ENCODE data around the gene METTL9. TPM values are rescaled to one million over a fixed set of nuclear protein-coding genes. Genes with fewer than 3 reads are reported as not detected.
"Not testable (repeated sequence)": the region's sequence is repeated elsewhere in the genome, so short reads cannot be mapped to it uniquely, and the experiment has no call there.

METTL9 gene
- total and polyA plus RNA-seq, 9 donors = 89.6 to 126 (median 97.1) TPM

DNA sequence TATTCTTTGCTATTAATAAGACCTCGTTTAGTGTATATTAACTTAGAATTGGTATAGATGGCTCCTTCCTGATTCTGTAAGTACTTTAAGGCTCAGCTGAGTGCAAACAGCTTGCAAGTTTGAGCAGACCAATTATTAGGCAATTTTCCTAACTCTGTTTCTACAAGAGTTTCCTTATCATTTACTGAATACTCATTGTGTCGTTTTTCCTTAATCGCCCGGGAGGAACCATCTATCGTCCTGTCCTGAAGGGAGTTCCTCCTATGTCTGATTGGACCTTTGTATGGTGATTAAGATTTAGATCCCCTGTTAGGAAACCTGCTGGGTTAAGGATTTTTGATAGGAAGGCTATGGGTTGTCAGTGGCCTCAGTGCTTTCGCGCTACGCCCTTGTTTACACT, 32.0 kb downstream of the METTL9 start:
- no CpG with 5 or more reads among the region's 8 CpGs for WGBS (ENCODE audit: insufficient coverage)
- H3K9me3 ChIP-seq (replicated peaks; ENCODE audit: control insufficient read depth, low read depth, low read length); H3K4me1 ChIP-seq (ENCODE audit: control insufficient read depth, insufficient read depth, low read length); H3K27ac ChIP-seq (ENCODE audit: low read length); H3K4me3 ChIP-seq (ENCODE audit: low read length); H3K27me3 ChIP-seq (ENCODE audit: control insufficient read depth, insufficient read depth, low read length); DNase-seq: not testable (repeated sequence)
- peaks cover 32% of the 10 kb centered on the region for H3K36me3 ChIP-seq (ENCODE audit: control insufficient read depth, insufficient read depth, low read length)

DNA sequence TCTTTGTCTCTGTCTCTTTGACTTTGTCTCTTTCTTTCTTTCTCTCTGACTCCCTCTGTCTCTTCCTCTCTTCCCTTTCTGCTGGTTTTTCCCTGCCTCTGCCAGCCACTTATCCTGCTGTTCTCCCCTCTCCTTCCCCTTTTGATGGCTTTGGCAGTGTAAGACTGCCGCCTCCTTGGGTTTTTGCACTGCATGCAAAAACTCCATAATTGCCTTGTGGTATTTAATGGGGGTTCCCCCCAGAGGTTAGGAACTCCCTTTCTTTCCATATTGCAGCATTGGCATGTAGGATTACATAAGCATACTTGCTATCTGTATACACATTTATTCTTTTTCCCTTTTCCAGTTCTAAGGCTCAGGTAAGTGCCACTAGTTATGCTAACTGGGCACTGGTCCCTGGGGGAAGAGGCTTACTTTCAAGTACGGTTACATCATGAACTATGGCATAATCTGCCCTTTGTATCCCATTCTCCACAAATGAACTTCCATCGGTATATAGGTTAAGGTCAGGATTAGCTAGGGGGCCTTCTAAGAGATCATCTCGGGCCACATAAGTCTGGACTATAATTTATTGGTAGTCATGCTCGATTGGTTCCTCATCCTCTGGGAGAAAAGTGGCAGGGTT, 32.7 kb downstream of the METTL9 start:
- H3K4me3 ChIP-seq (ENCODE audit: low read length); H3K27me3 ChIP-seq (ENCODE audit: control insufficient read depth, insufficient read depth, low read length); H3K27ac ChIP-seq (ENCODE audit: low read length); H3K4me1 ChIP-seq (ENCODE audit: control insufficient read depth, insufficient read depth, low read length); H3K9me3 ChIP-seq (replicated peaks; ENCODE audit: control insufficient read depth, low read depth, low read length): not testable (repeated sequence)
- peaks cover 27% of the 10 kb centered on the region for H3K36me3 ChIP-seq (ENCODE audit: control insufficient read depth, insufficient read depth, low read length)
- WGBS (ENCODE audit: insufficient coverage) = no CpG with 5 or more reads among the region's 5 CpGs
- DNase-seq = peak; percentile 22

DNA sequence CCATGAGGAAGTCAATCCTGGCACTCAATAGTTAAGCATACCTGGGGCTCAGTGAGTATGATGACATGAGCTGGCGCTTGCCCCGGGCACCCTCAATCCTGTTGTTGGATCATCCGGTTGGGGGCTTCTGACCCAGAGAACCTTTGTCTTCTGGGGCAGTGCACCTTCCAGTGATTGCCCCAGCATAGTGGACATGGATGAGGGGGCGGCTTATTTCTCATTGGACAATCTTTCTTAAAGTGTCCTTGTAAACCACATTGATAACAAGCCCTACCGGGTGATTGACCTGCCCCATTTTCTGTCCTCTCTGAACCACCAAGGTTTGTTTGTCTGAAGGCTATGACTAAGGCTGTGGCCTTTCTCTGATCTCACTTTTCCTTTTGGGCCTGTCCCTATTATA, 34.8 kb downstream of the METTL9 start:
- no peaks in the 10 kb centered on the region for H3K27me3 ChIP-seq (ENCODE audit: control insufficient read depth, insufficient read depth, low read length)
- no peak overlapping the region for H3K27ac ChIP-seq (ENCODE audit: low read length)
- peaks cover 18% of the 10 kb centered on the region for H3K36me3 ChIP-seq (ENCODE audit: control insufficient read depth, insufficient read depth, low read length)
- WGBS (ENCODE audit: insufficient coverage) = 100% methylated on average over 3 of the region's 5 CpGs
- H3K4me1 ChIP-seq (ENCODE audit: control insufficient read depth, insufficient read depth, low read length) = no peaks in the 10 kb centered on the region
- no peak overlapping the region for H3K4me3 ChIP-seq (ENCODE audit: low read length)
- DNase-seq = no peak
- no peaks in the 10 kb centered on the region for H3K9me3 ChIP-seq (replicated peaks; ENCODE audit: control insufficient read depth, low read depth, low read length)

DNA sequence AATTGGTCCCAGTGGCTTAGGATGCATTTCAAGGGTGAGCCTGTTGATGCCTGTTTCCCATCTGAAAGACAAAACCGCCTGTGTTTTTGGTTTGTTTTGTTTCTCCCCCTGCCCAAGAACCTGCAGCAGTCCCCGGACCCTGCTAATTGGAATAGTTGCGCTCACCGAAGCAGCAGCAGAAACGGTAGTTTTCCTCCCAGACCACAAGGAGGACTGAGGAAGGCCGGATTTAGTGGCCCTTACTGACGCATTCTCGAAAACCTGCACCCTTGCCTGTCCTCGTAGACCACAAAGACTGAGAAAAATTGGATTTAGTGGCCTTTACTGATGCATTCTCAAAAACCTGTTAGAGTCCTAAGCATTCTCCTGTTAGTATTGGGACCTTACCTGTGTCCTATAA, 36.3 kb downstream of the METTL9 start:
- peaks cover 10% of the 10 kb centered on the region for H3K36me3 ChIP-seq (ENCODE audit: control insufficient read depth, insufficient read depth, low read length)
- not testable (repeated sequence) for H3K4me1 ChIP-seq (ENCODE audit: control insufficient read depth, insufficient read depth, low read length); DNase-seq; H3K9me3 ChIP-seq (replicated peaks; ENCODE audit: control insufficient read depth, low read depth, low read length); H3K27me3 ChIP-seq (ENCODE audit: control insufficient read depth, insufficient read depth, low read length); H3K27ac ChIP-seq (ENCODE audit: low read length); H3K4me3 ChIP-seq (ENCODE audit: low read length)
- WGBS (ENCODE audit: insufficient coverage) = 93% methylated on average over 8 of the region's 9 CpGs

DNA sequence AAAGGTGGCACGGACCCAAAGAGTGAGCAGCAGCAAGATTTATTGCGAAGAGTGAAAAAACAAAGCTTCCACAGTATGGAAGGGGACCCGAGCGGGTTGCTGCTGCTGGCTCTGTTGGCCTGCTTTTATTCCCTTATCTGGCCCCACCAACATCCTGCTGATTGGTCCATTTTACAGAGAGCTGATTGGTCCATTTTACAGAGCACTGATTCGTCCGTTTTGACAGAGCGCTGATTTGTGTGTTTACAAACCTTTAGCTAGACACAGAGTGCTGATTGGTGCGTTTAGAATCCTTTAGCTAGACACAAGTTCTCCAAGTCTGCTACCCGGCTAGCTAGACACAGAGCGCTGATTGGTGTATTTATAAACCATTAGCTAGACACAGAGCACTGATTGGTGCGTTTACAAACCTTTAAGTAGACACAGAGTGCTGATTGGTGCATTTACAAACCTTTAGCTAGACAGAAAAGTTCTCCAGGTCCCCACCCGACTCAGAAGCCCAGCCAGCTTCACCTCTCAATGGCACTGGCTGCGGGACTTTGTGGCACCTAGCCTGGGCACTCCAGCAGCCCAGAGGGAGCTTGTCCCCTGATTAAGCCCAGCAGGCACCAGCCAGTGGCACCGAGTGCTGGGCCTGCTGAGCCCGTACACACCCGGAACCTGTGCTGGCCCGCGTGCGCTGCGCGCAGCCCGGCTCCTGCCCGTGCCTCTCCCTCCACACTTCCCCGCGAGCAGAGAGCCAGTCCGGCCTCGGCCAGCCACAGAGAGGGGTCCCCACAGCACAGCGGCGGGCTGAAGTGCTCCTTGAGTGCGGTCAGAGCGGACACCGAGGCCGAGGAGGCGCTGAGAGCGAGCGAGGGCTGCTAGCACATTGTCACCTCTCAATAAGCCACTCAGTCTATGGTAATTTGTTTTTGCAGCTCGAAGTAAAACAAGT, 37.9 kb downstream of the METTL9 start:
- no peak for DNase-seq
- Histone ChIP-seq H3K4me1 (ENCODE audit: control insufficient read depth, insufficient read depth, low read length) (no peaks in the 10 kb centered on the region), H3K27me3 (ENCODE audit: control insufficient read depth, insufficient read depth, low read length) (no peaks in the 10 kb centered on the region), H3K36me3 (ENCODE audit: control insufficient read depth, insufficient read depth, low read length) (peaks cover 14% of the 10 kb centered on the region), H3K9me3 (replicated peaks; ENCODE audit: control insufficient read depth, low read depth, low read length) (no peaks in the 10 kb centered on the region), H3K4me3 (ENCODE audit: low read length) (no peak overlapping the region), H3K27ac (ENCODE audit: low read length) (no peak overlapping the region)
- WGBS (ENCODE audit: insufficient coverage) = 95% methylated on average over 27 of the region's 37 CpGs

DNA sequence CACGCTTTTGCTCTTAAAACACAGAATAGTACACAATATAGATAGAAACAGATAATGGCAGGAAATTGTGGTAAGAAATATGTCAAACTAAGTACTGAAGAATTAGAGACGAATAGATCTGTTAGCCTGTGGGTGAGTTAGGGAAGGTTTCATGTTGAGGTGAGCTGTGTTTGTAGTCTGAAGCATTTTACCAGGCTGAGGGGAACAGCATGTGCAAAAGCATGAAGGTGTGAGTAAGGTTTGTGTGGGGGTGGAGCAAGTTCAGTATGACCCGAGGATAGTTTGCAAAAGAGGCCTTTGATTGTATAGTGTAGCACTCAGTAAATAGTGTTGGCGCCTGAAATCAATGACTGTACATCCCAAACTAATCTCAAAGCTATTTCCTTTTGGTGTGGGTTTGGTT, 39.2 kb downstream of the METTL9 start:
- Histone ChIP-seq H3K27me3 (ENCODE audit: control insufficient read depth, insufficient read depth, low read length) (no peaks in the 10 kb centered on the region), H3K9me3 (replicated peaks; ENCODE audit: control insufficient read depth, low read depth, low read length) (no peaks in the 10 kb centered on the region), H3K4me1 (ENCODE audit: control insufficient read depth, insufficient read depth, low read length) (no peaks in the 10 kb centered on the region), H3K27ac (ENCODE audit: low read length) (no peak overlapping the region), H3K4me3 (ENCODE audit: low read length) (no peak overlapping the region), H3K36me3 (ENCODE audit: control insufficient read depth, insufficient read depth, low read length) (peaks cover 14% of the 10 kb centered on the region)
- WGBS (ENCODE audit: insufficient coverage) = 85% methylated on average over 2 of the region's 4 CpGs
- no peak for DNase-seq

DNA sequence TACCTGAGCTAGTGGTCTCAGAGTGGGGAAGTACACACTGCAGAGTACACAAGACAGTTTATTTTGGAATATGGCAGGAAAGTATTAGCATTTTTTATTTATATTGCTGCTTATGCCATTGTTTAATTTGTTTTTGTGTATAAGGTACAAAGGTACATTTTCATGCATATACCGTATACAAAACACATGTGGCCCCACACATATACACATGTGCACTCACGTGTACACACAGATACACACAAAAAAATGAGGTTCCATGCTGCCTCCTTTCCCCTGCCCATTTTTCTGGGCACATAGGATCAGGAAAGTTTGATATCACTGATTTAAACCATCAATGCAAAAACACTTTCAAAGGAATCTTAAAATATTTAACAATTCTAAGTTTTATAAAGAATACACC, 40.1 kb downstream of the METTL9 start:
- H3K27me3 ChIP-seq (ENCODE audit: control insufficient read depth, insufficient read depth, low read length) = no peaks in the 10 kb centered on the region
- H3K27ac ChIP-seq (ENCODE audit: low read length) = no peak overlapping the region
- DNase-seq = no peak
- H3K9me3 ChIP-seq (replicated peaks; ENCODE audit: control insufficient read depth, low read depth, low read length) = no peaks in the 10 kb centered on the region
- WGBS (ENCODE audit: insufficient coverage) = 90% methylated on average over 2 of the region's 2 CpGs
- H3K4me1 ChIP-seq (ENCODE audit: control insufficient read depth, insufficient read depth, low read length) = no peaks in the 10 kb centered on the region
- H3K36me3 ChIP-seq (ENCODE audit: control insufficient read depth, insufficient read depth, low read length) = peaks cover 9% of the 10 kb centered on the region
- no peak overlapping the region for H3K4me3 ChIP-seq (ENCODE audit: low read length)

DNA sequence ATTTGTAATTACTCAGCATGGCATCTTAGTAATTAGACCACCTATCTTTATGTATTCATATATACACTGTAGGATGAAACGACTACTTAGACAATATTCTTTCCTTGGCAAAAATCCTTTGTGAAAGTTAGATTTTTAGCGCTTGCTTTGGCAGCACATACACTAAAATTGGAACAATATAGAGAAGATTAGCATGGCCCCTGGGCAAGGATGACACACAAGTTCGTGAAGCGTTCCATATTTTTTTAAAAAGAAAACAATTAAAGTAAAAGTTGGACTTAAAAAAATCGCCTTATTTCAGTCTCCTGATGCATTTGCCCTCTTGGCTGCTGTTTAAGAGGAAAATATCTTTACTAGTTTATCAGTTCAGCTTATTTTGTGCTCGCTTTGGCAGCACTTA, 42.5 kb downstream of the METTL9 start:
- no peak overlapping the region for H3K27ac ChIP-seq (ENCODE audit: low read length)
- WGBS (ENCODE audit: insufficient coverage) = no CpG with 5 or more reads among the region's 6 CpGs
- peaks cover 7% of the 10 kb centered on the region for H3K36me3 ChIP-seq (ENCODE audit: control insufficient read depth, insufficient read depth, low read length)
- no peaks in the 10 kb centered on the region for H3K4me1 ChIP-seq (ENCODE audit: control insufficient read depth, insufficient read depth, low read length)
- DNase-seq = no peak
- H3K4me3 ChIP-seq (ENCODE audit: low read length) = no peak overlapping the region
- no peaks in the 10 kb centered on the region for H3K9me3 ChIP-seq (replicated peaks; ENCODE audit: control insufficient read depth, low read depth, low read length)
- no peaks in the 10 kb centered on the region for H3K27me3 ChIP-seq (ENCODE audit: control insufficient read depth, insufficient read depth, low read length)

DNA sequence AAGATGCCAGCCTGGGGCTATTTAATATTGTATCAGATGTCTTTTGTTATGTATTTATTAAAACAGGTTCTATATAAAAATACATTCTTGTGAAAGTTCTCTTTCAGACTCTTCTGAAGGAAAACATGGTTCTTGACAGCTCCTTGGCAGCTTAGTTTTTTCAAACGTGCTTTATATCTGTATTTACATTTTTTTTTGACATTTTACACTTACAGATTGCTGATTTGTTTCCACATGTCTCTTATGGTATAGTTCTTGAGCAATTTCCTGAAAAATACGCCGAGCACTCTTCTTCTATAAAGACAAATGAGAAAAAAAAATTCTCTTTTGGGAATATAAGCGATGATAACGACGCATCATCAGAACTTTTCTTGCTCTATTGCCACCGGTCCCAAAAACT, 43.5 kb downstream of the METTL9 start:
- H3K36me3 ChIP-seq (ENCODE audit: control insufficient read depth, insufficient read depth, low read length) = peaks cover 12% of the 10 kb centered on the region
- no peak overlapping the region for H3K27ac ChIP-seq (ENCODE audit: low read length)
- WGBS (ENCODE audit: insufficient coverage) = no CpG with 5 or more reads among the region's 7 CpGs
- H3K27me3 ChIP-seq (ENCODE audit: control insufficient read depth, insufficient read depth, low read length) = no peaks in the 10 kb centered on the region
- H3K4me1 ChIP-seq (ENCODE audit: control insufficient read depth, insufficient read depth, low read length) = no peaks in the 10 kb centered on the region
- H3K9me3 ChIP-seq (replicated peaks; ENCODE audit: control insufficient read depth, low read depth, low read length) = no peaks in the 10 kb centered on the region
- no peak overlapping the region for H3K4me3 ChIP-seq (ENCODE audit: low read length)
- no peak for DNase-seq

DNA sequence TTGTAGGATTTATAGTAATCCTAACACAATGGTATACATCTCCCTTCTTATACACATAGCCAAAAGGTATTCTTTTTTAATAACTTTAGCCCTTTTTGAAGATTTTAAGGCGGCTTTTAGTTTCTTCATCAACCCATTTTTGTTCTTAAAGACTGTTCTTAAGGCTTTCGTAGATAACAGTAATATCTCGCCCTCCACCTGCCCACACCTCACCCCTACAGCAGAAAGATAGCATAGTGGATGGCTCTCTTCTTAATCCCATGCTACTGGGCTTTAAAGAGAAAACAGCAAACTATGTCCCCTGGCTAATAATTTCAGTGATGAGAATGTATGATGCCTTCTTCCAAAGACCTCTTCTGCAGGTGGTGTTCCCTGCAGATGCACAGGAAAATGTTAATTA, 44.4 kb downstream of the METTL9 start:
- H3K9me3 ChIP-seq (replicated peaks; ENCODE audit: control insufficient read depth, low read depth, low read length) = no peaks in the 10 kb centered on the region

More for the DNA sequence above, 44.4 kb downstream of the METTL9 start:
- Histone ChIP-seq H3K36me3 (ENCODE audit: control insufficient read depth, insufficient read depth, low read length) (peaks cover 12% of the 10 kb centered on the region), H3K4me1 (ENCODE audit: control insufficient read depth, insufficient read depth, low read length) (no peaks in the 10 kb centered on the region), H3K27me3 (ENCODE audit: control insufficient read depth, insufficient read depth, low read length) (no peaks in the 10 kb centered on the region), H3K27ac (ENCODE audit: low read length) (no peak overlapping the region), H3K4me3 (ENCODE audit: low read length) (no peak overlapping the region)
- no peak for DNase-seq
- 100% methylated on average over 1 of the region's 3 CpGs for WGBS (ENCODE audit: insufficient coverage)
